ENCODE results near the gene WDR54.

The WDR54 gene

DNA sequence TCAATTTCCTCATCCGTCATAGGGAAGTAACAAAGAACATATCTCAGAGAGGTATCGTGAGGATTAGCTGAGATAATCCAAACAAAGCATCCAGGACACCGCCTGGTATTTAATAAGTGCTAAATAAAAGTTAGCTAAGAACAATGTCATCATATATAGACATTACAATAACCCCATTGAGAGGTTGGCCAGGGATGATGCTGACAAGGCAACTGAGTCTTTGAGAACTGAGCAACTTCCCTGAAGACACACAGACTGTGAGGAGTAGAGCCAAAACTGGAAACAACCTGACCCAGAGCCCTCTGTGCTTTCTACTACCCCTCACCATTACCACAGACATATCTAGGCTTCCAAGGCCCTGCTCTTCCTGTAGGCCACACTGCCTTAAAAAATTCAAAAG, 39.8 kb upstream of the WDR54 start:
- no peak overlapping the region for H3K27ac ChIP-seq (ENCODE audit: poor library complexity, severe bottlenecking)
- ATAC-seq (ENCODE audit: low read depth) = no peak

DNA sequence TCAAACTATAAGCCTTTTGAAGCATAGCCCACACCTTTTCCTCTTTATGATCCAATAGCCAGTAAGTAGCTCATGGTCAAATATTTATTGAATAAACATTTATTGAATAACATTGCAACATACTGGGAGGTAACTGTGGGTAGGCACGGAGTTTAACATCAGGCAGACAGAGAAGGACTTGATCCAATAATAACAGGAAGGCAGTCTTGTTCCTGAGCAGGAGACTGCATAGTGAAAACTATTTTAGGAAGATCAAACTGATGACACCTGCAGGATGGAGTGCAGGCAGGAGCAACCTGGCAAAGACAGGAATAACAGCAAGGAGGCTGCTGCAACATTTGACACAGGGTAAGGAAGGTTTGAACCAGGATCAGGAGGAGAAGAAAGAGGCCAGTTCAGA, 38.3 kb upstream of the WDR54 start:
- peak; percentile 45; the same call in 2 of the 3 replicates for ATAC-seq (ENCODE audit: low read depth)
- Histone ChIP-seq H3K9me3 (ENCODE audit: severe bottlenecking) (no peaks in the 10 kb centered on the region), H3K4me1 (ENCODE audit: insufficient read depth, poor library complexity, severe bottlenecking) (peaks cover 6% of the 10 kb centered on the region), H3K4me3 (ENCODE audit: severe bottlenecking) (no peak overlapping the region), H3K27me3 (ENCODE audit: insufficient read depth, poor library complexity, severe bottlenecking) (no peaks in the 10 kb centered on the region), H3K36me3 (ENCODE audit: low read depth) (peaks cover 22% of the 10 kb centered on the region), H3K27ac (ENCODE audit: poor library complexity, severe bottlenecking) (no peak overlapping the region)
- TF ChIP-seq, protein P1, sequence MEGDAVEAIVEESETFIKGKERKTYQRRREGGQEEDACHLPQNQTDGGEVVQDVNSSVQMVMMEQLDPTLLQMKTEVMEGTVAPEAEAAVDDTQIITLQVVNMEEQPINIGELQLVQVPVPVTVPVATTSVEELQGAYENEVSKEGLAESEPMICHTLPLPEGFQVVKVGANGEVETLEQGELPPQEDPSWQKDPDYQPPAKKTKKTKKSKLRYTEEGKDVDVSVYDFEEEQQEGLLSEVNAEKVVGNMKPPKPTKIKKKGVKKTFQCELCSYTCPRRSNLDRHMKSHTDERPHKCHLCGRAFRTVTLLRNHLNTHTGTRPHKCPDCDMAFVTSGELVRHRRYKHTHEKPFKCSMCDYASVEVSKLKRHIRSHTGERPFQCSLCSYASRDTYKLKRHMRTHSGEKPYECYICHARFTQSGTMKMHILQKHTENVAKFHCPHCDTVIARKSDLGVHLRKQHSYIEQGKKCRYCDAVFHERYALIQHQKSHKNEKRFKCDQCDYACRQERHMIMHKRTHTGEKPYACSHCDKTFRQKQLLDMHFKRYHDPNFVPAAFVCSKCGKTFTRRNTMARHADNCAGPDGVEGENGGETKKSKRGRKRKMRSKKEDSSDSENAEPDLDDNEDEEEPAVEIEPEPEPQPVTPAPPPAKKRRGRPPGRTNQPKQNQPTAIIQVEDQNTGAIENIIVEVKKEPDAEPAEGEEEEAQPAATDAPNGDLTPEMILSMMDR (IDR thresholded peaks at IDR 0.05; ENCODE audit: poor library complexity, severe bottlenecking) = no peak
- no peak for DNase-seq (ENCODE audit: low spot score)

More for the DNA sequence above, 39.8 kb upstream of the WDR54 start:
- TF ChIP-seq, protein P1 (IDR thresholded peaks at IDR 0.05; ENCODE audit: poor library complexity, severe bottlenecking) = no peak
- Histone ChIP-seq H3K4me3 (ENCODE audit: severe bottlenecking) (no peak overlapping the region), H3K36me3 (ENCODE audit: low read depth) (peaks cover 34% of the 10 kb centered on the region), H3K9me3 (ENCODE audit: severe bottlenecking) (no peaks in the 10 kb centered on the region), H3K27me3 (ENCODE audit: insufficient read depth, poor library complexity, severe bottlenecking) (no peaks in the 10 kb centered on the region), H3K4me1 (ENCODE audit: insufficient read depth, poor library complexity, severe bottlenecking) (peaks cover 6% of the 10 kb centered on the region)
- DNase-seq (ENCODE audit: low spot score) = no peak

DNA sequence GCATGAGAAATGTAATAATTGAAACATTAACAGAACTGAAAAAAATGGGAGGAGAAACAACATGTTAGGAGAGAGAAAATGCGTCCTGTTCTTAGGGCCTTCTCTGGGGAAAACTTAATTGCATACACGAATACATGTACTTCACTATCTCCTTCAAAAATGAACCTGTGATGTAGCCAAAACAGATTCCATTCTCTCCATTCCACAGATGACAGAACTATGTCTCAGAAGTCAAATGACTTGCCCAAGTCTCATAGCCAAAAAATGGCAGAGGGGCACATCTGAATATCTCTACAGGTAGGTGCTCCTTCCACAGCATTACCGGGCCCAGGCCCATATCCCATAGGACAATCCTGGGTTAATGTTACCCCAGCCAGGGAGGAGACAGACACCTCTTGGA, 37.5 kb upstream of the WDR54 start:
- Histone ChIP-seq H3K4me1 (ENCODE audit: insufficient read depth, poor library complexity, severe bottlenecking) (peaks cover 6% of the 10 kb centered on the region), H3K9me3 (ENCODE audit: severe bottlenecking) (no peaks in the 10 kb centered on the region), H3K4me3 (ENCODE audit: severe bottlenecking) (no peak overlapping the region), H3K27me3 (ENCODE audit: insufficient read depth, poor library complexity, severe bottlenecking) (no peaks in the 10 kb centered on the region), H3K27ac (ENCODE audit: poor library complexity, severe bottlenecking) (no peak overlapping the region), H3K36me3 (ENCODE audit: low read depth) (peaks cover 18% of the 10 kb centered on the region)
- TF ChIP-seq, protein P1 (IDR thresholded peaks at IDR 0.05; ENCODE audit: poor library complexity, severe bottlenecking) = no peak
- DNase-seq (ENCODE audit: low spot score) = no peak
- ATAC-seq (ENCODE audit: low read depth) = no peak

DNA sequence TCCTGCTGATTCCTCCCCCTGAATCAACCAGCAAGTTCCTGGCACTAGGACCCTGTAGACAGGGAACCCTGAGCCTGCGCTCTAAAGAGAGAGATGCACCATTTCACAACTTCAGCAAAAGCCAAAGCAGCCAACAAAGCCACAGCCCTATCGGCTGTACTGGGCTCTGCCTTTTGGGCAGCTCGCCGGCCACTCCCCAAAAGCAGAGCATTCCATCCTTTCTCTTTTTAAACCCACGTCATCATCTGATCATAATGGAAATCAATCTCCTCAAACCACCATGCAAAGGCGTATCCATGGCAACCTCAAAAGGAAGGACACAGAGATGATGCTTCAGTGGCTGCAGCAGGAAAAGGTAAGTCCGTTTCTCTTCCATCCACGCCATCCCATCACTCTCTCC, 36.1 kb upstream of the WDR54 start:
- H3K4me3 ChIP-seq (ENCODE audit: severe bottlenecking) = no peak overlapping the region
- no peak for ATAC-seq (ENCODE audit: low read depth)
- TF ChIP-seq, protein P1 (IDR thresholded peaks at IDR 0.05; ENCODE audit: poor library complexity, severe bottlenecking) = no peak
- peaks cover 12% of the 10 kb centered on the region for H3K4me1 ChIP-seq (ENCODE audit: insufficient read depth, poor library complexity, severe bottlenecking)
- H3K27ac ChIP-seq (ENCODE audit: poor library complexity, severe bottlenecking) = no peak overlapping the region
- H3K36me3 ChIP-seq (ENCODE audit: low read depth) = peaks cover 22% of the 10 kb centered on the region
- no peaks in the 10 kb centered on the region for H3K27me3 ChIP-seq (ENCODE audit: insufficient read depth, poor library complexity, severe bottlenecking)
- H3K9me3 ChIP-seq (ENCODE audit: severe bottlenecking) = no peaks in the 10 kb centered on the region
- DNase-seq (ENCODE audit: low spot score) = no peak

DNA sequence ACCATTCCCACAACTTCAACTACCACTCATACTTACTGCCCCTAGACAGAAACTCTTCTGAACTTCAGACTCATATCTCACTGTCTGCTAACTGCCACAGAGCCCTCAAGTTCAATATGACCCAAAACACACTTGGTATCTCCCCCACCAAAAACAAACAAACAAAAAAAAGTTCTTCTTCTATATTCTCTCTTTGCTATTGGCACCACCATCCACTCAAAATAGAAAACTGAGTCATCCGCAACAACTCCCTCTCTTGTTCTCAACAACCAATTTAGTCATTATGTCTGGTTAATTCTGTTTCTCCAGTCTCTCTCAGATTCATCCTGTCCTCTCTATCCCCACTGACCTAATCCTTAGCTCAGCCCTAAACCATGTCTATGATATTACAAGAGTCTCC, 34.2 kb upstream of the WDR54 start:
- Histone ChIP-seq H3K4me3 (ENCODE audit: severe bottlenecking) (no peak overlapping the region), H3K27ac (ENCODE audit: poor library complexity, severe bottlenecking) (no peak overlapping the region), H3K9me3 (ENCODE audit: severe bottlenecking) (no peaks in the 10 kb centered on the region), H3K27me3 (ENCODE audit: insufficient read depth, poor library complexity, severe bottlenecking) (no peaks in the 10 kb centered on the region), H3K4me1 (ENCODE audit: insufficient read depth, poor library complexity, severe bottlenecking) (peaks cover 18% of the 10 kb centered on the region), H3K36me3 (ENCODE audit: low read depth) (peaks cover 25% of the 10 kb centered on the region)
- ATAC-seq (ENCODE audit: low read depth) (no peak), DNase-seq (ENCODE audit: low spot score) (no peak)
- TF ChIP-seq, protein P1 (IDR thresholded peaks at IDR 0.05; ENCODE audit: poor library complexity, severe bottlenecking) = no peak

All from RWPE2 (cell line).